ENCODE measurements around the gene UNC5CL.

UNC5CL gene

GRCh38 chr6:41071923-41072835 is 33.2 kb upstream of the UNC5CL start, which contains the start of gene OARD1:
Gene OARD1 (minus strand): TSS chr6:41072356. CDS start chr6:41071634, 722 bp downstream.
- Mint-ChIP-seq H3K27ac (peak within 1 kb of the TSS; percentile 97), H3K9me3 (no peaks in the 10 kb centered on the region), H3K4me1 (peaks cover 44% of the 10 kb centered on the region), H3K27me3 (no peaks in the 10 kb centered on the region), H3K36me3 (peaks cover 18% of the 10 kb centered on the region), H3K4me3 (peak within 1 kb of the TSS; percentile 98)
- peak; percentile 89 for ATAC-seq

- peak overlapping the region; percentile 97 for H3K27ac Mint-ChIP-seq
- H3K27me3 Mint-ChIP-seq, result no peaks in the 10 kb centered on the region
- H3K4me3 Mint-ChIP-seq, result peak overlapping the region; percentile 98
- peaks cover 48% of the 10 kb centered on the region for H3K4me1 Mint-ChIP-seq
- peaks cover 25% of the 10 kb centered on the region for H3K36me3 Mint-ChIP-seq
- no peaks in the 10 kb centered on the region for H3K9me3 Mint-ChIP-seq
- ATAC-seq, result no peak
Measured at GRCh38 chr6:41071501-41071922, 32.5 kb upstream of the UNC5CL start.

GRCh38 chr6:41066867-41067304 is 27.9 kb upstream of the UNC5CL start:
- Mint-ChIP-seq H3K36me3 (peaks cover 34% of the 10 kb centered on the region), H3K4me3 (no peak overlapping the region), H3K27ac (no peak overlapping the region)

GRCh38 chr6:41065550-41066026 is 26.6 kb upstream of the UNC5CL start:
- ATAC-seq, result no peak

More at GRCh38 chr6:41066867-41067304, 27.9 kb upstream of the UNC5CL start:
- H3K27me3 Mint-ChIP-seq, result no peaks in the 10 kb centered on the region
- peaks cover 21% of the 10 kb centered on the region for H3K4me1 Mint-ChIP-seq
- no peak for ATAC-seq
- no peaks in the 10 kb centered on the region for H3K9me3 Mint-ChIP-seq

GRCh38 chr6:41064841-41065240 is 25.8 kb upstream of the UNC5CL start:
- no peak overlapping the region for H3K4me3 Mint-ChIP-seq
- no peak for ATAC-seq
- H3K36me3 Mint-ChIP-seq, result peaks cover 54% of the 10 kb centered on the region
- H3K27me3 Mint-ChIP-seq, result no peaks in the 10 kb centered on the region
- H3K27ac Mint-ChIP-seq, result no peak overlapping the region
- no peaks in the 10 kb centered on the region for H3K9me3 Mint-ChIP-seq
- peaks cover 8% of the 10 kb centered on the region for H3K4me1 Mint-ChIP-seq

More at GRCh38 chr6:41065550-41066026, 26.6 kb upstream of the UNC5CL start:
- no peak overlapping the region for H3K27ac Mint-ChIP-seq
- H3K4me3 Mint-ChIP-seq, result no peak overlapping the region
- H3K27me3 Mint-ChIP-seq, result no peaks in the 10 kb centered on the region
- H3K9me3 Mint-ChIP-seq, result no peaks in the 10 kb centered on the region
- H3K4me1 Mint-ChIP-seq, result peaks cover 12% of the 10 kb centered on the region
- H3K36me3 Mint-ChIP-seq, result peaks cover 47% of the 10 kb centered on the region

GRCh38 chr6:41063884-41064285 is 24.9 kb upstream of the UNC5CL start:
- Mint-ChIP-seq H3K4me3 (no peak overlapping the region), H3K4me1 (peaks cover 8% of the 10 kb centered on the region), H3K27me3 (no peaks in the 10 kb centered on the region), H3K27ac (no peak overlapping the region), H3K36me3 (peaks cover 55% of the 10 kb centered on the region), H3K9me3 (no peaks in the 10 kb centered on the region)
- ATAC-seq, result no peak

- ATAC-seq, result no peak
- Mint-ChIP-seq H3K36me3 (peaks cover 54% of the 10 kb centered on the region), H3K4me3 (no peak overlapping the region), H3K4me1 (peaks cover 6% of the 10 kb centered on the region), H3K9me3 (no peaks in the 10 kb centered on the region), H3K27me3 (no peaks in the 10 kb centered on the region), H3K27ac (no peak overlapping the region)
Measured at GRCh38 chr6:41062056-41062455, 23.0 kb upstream of the UNC5CL start.

- Mint-ChIP-seq H3K27ac (no peak overlapping the region), H3K27me3 (no peaks in the 10 kb centered on the region), H3K4me3 (no peak overlapping the region), H3K36me3 (peaks cover 51% of the 10 kb centered on the region), H3K9me3 (no peaks in the 10 kb centered on the region), H3K4me1 (no peaks in the 10 kb centered on the region)
- ATAC-seq, result no peak
Measured at GRCh38 chr6:41061196-41061726, 22.2 kb upstream of the UNC5CL start.

GRCh38 chr6:41059556-41059955 is 20.5 kb upstream of the UNC5CL start:
- H3K36me3 Mint-ChIP-seq, result peaks cover 46% of the 10 kb centered on the region
- H3K27ac Mint-ChIP-seq, result no peak overlapping the region
- ATAC-seq, result no peak
- no peaks in the 10 kb centered on the region for H3K27me3 Mint-ChIP-seq
- H3K4me3 Mint-ChIP-seq, result no peak overlapping the region
- H3K9me3 Mint-ChIP-seq, result no peaks in the 10 kb centered on the region
- H3K4me1 Mint-ChIP-seq, result no peaks in the 10 kb centered on the region

- Mint-ChIP-seq H3K4me1 (no peaks in the 10 kb centered on the region), H3K36me3 (peaks cover 46% of the 10 kb centered on the region), H3K27ac (no peak overlapping the region), H3K9me3 (no peaks in the 10 kb centered on the region), H3K4me3 (no peak overlapping the region), H3K27me3 (no peaks in the 10 kb centered on the region)
- ATAC-seq, result no peak
Measured at GRCh38 chr6:41058783-41059181, 19.8 kb upstream of the UNC5CL start.

GRCh38 chr6:41056768-41057490 is 17.9 kb upstream of the UNC5CL start:
- H3K9me3 Mint-ChIP-seq, result no peaks in the 10 kb centered on the region
- H3K27me3 Mint-ChIP-seq, result no peaks in the 10 kb centered on the region
- no peak overlapping the region for H3K4me3 Mint-ChIP-seq
- no peak overlapping the region for H3K27ac Mint-ChIP-seq
- no peak for ATAC-seq
- peaks cover 15% of the 10 kb centered on the region for H3K4me1 Mint-ChIP-seq
- peaks cover 37% of the 10 kb centered on the region for H3K36me3 Mint-ChIP-seq

- Mint-ChIP-seq H3K36me3 (peaks cover 26% of the 10 kb centered on the region), H3K4me1 (peaks cover 21% of the 10 kb centered on the region), H3K4me3 (no peak overlapping the region), H3K9me3 (no peaks in the 10 kb centered on the region), H3K27me3 (no peaks in the 10 kb centered on the region), H3K27ac (no peak overlapping the region)
- ATAC-seq, result no peak
Measured at GRCh38 chr6:41055149-41055548, 16.1 kb upstream of the UNC5CL start.

GRCh38 chr6:41054511-41054910 is 15.5 kb upstream of the UNC5CL start:
- ATAC-seq, result no peak
- Mint-ChIP-seq H3K4me1 (peaks cover 21% of the 10 kb centered on the region), H3K27ac (no peak overlapping the region), H3K27me3 (no peaks in the 10 kb centered on the region), H3K9me3 (no peaks in the 10 kb centered on the region), H3K4me3 (no peak overlapping the region), H3K36me3 (peaks cover 22% of the 10 kb centered on the region)

- Mint-ChIP-seq H3K9me3 (no peaks in the 10 kb centered on the region), H3K36me3 (peaks cover 27% of the 10 kb centered on the region), H3K27ac (peak within 1 kb of the TSS; percentile 33), H3K4me3 (no peak within 1 kb of the TSS), H3K4me1 (peaks cover 21% of the 10 kb centered on the region), H3K27me3 (no peaks in the 10 kb centered on the region)
- ATAC-seq, result no peak
Measured at GRCh38 chr6:41053041-41053440, 14.0 kb upstream of the UNC5CL start, which contains the start of gene APOBEC2. Gene APOBEC2 (plus strand): TSS chr6:41053202. CDS start chr6:41053348, 146 bp downstream.

- Mint-ChIP-seq H3K36me3 (peaks cover 22% of the 10 kb centered on the region), H3K27me3 (no peaks in the 10 kb centered on the region), H3K9me3 (no peaks in the 10 kb centered on the region), H3K27ac (peak overlapping the region; percentile 33), H3K4me1 (peaks cover 21% of the 10 kb centered on the region), H3K4me3 (no peak overlapping the region)
- peak; percentile 67 for ATAC-seq
Measured at GRCh38 chr6:41051873-41052272, 12.9 kb upstream of the UNC5CL start.
